ENCODE data around the gene DHRS12.
A peak's percentile ranks its signal among the peaks of the same experiment; 100 is the strongest.

DHRS12 gene

DNA sequence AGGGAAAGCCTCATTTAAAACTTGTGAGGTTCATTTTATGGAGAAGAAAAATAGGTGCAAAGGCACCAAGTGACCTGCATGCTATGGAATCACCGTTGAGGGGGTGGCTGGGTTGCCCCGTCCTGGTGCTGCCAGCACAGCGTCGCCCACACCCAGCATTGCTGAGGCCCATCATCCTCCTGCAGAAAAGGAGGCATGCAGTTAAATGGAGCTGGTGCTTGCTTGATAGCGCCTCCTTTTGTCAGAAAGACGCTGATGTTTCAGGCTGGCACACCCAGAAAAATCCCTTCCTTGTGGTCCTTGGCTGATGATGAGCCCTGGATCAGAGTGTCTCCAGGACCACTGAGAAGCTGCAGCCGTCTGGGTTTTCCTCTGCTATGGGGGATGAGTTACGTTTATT lies 36.9 kb downstream of the DHRS12 start:
- Histone ChIP-seq H3K4me3 (replicated peaks; ENCODE audit: low read depth, low read length) (no peak overlapping the region), H3K36me3 (ENCODE audit: control insufficient read depth, insufficient read depth, low read length) (no peaks in the 10 kb centered on the region; the same call in none of the 2 replicates), H3K27me3 (replicated peaks; ENCODE audit: control insufficient read depth, insufficient read depth, low read length) (no peaks in the 10 kb centered on the region)
- TF ChIP-seq, protein P1, sequence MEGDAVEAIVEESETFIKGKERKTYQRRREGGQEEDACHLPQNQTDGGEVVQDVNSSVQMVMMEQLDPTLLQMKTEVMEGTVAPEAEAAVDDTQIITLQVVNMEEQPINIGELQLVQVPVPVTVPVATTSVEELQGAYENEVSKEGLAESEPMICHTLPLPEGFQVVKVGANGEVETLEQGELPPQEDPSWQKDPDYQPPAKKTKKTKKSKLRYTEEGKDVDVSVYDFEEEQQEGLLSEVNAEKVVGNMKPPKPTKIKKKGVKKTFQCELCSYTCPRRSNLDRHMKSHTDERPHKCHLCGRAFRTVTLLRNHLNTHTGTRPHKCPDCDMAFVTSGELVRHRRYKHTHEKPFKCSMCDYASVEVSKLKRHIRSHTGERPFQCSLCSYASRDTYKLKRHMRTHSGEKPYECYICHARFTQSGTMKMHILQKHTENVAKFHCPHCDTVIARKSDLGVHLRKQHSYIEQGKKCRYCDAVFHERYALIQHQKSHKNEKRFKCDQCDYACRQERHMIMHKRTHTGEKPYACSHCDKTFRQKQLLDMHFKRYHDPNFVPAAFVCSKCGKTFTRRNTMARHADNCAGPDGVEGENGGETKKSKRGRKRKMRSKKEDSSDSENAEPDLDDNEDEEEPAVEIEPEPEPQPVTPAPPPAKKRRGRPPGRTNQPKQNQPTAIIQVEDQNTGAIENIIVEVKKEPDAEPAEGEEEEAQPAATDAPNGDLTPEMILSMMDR (IDR thresholded peaks at IDR 0.05; ENCODE audit: insufficient read depth, low read length, poor library complexity, severe bottlenecking) = peak; percentile 24
- DNase-seq (ENCODE audit: extremely low read depth, insufficient read length) = no peak

DNA sequence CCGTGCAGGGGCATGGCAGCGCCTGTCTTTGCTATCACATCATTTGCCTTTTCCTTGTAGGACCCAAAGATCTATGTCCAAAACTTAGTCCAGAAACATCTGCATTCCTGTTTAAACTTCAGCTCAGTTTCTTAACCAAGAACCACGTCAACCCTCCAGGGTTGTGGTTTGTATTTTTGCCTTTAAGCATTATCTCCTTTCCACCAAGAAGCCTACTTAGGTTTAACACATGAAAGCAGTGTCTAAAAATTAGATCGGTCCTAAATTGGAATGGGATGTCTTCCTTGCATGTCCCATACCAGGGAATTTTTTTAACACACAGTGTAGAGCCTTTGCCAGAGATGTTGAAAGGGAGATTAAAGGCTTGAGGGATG lies 38.8 kb downstream of the DHRS12 start:
- TF ChIP-seq, protein P1 (IDR thresholded peaks at IDR 0.05; ENCODE audit: insufficient read depth, low read length, poor library complexity, severe bottlenecking) = no peak

DNA sequence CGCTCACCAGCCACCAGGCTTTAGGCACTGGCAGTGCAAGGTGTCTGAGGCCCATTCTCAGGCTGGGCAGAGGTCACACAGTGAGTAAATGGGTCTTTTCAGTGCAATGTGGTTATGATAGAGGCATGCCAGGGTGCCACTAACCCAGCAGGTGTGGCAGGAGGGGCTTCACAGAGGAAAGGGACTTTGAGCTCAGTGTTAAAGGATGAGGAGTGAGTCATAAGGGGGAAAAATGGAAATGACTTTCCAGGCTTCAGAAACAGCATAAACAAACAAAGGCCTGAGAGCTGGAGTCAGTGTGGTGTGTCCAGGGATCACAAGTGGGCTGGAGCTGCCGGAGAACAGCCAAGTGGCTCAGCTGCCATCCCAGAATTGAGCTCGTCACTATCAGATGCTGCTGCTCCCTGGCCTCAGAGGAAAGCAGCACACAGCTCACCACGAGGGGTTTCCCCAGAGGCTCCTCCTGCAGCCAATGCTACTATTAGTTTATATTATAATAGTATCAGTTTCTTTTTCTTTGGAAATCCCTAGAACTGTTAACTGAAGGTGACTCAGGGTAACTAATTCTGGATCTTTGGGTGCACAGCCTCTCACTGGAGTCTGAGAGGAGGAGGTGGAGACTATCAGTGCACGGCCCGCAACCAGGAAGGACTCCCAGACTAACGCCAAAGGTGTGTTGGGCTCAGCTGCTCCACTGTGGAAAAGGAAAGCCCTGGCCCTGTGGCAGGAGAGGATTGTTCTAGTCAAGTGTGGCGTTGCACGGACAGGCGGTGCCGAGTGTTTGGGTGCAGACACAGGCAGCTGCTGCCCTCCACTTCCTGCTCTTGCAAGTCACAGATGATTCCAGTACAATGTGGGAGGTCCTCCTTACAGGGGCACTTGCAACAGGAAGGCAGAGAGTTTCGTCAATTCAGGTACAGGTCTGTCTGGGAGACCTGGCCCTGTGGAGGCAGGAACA lies 39.5 kb downstream of the DHRS12 start:
- Histone ChIP-seq H3K27me3 (replicated peaks; ENCODE audit: control insufficient read depth, insufficient read depth, low read length) (no peaks in the 10 kb centered on the region), H3K36me3 (ENCODE audit: control insufficient read depth, insufficient read depth, low read length) (no peaks in the 10 kb centered on the region; the same call in none of the 2 replicates), H3K4me3 (replicated peaks; ENCODE audit: low read depth, low read length) (peak overlapping the region; percentile 39)
- TF ChIP-seq, protein P1 (IDR thresholded peaks at IDR 0.05; ENCODE audit: insufficient read depth, low read length, poor library complexity, severe bottlenecking) = no peak
- peak; percentile 73 for DNase-seq (ENCODE audit: extremely low read depth, insufficient read length)

More for the DNA sequence above, 38.8 kb downstream of the DHRS12 start:
- DNase-seq (ENCODE audit: extremely low read depth, insufficient read length) = no peak
- Histone ChIP-seq H3K4me3 (replicated peaks; ENCODE audit: low read depth, low read length) (no peak overlapping the region; the same call in 1 of the 2 replicates), H3K27me3 (replicated peaks; ENCODE audit: control insufficient read depth, insufficient read depth, low read length) (no peaks in the 10 kb centered on the region), H3K36me3 (ENCODE audit: control insufficient read depth, insufficient read depth, low read length) (no peaks in the 10 kb centered on the region; the same call in none of the 2 replicates)

DNA sequence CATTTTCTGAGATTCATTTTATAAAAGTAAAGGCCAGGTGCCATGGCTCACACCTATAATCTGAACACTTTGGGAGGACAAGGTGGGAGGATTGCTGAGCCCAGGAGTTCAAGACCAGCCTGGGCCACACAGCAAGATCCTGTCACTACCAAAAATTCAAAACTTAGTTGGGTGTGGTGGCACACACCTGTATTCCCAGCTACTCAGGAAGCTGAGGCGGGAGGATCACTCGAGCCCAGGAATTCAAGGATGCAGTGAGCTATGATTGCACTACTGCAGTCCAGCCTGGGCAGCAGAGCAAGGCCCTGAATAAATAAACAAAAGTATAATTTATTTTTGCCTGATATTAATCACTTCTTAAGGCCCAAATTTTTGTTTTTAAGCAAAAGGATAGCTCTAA lies 40.5 kb downstream of the DHRS12 start:
- TF ChIP-seq, protein P1 (IDR thresholded peaks at IDR 0.05; ENCODE audit: insufficient read depth, low read length, poor library complexity, severe bottlenecking) = no peak
- Histone ChIP-seq H3K27me3 (replicated peaks; ENCODE audit: control insufficient read depth, insufficient read depth, low read length) (no peaks in the 10 kb centered on the region), H3K36me3 (ENCODE audit: control insufficient read depth, insufficient read depth, low read length) (no peaks in the 10 kb centered on the region; the same call in none of the 2 replicates), H3K4me3 (replicated peaks; ENCODE audit: low read depth, low read length) (no peak overlapping the region)
- no peak for DNase-seq (ENCODE audit: extremely low read depth, insufficient read length)

DNA sequence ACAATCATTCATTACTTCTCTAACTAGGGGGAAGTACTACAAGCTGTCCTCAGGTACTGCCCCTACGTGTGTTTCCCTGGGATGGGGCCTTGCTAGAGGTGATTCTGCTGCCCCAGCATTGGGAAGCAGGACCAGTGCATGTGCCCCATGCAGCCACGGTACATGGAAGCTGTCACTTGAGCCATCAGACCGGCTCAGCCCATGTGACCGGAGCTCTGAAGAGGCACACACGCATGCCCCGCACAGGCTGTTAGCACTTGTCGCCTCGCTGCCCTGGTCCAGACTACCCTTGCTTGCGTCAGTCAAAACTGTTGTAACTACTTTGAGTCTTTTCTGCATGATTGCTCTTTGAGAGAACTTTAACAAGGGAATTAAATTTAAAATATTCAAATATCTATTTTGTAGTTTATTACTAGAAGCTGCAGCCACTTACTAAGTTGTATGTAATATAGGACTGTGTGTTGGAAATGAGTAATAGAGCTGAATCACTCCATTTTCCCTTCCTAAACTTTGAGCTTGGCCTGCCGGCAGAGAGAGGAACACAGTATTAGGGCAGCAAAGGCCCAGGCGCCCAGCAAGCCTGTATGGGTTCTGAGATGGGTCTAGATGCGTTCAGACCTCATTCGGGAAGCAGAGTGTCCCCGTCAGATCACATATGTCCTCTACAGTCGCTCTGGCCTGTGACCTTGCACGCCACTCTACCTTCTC lies 42.2 kb downstream of the DHRS12 start:
- DNase-seq (ENCODE audit: extremely low read depth, insufficient read length) = no peak
- Histone ChIP-seq H3K4me3 (replicated peaks; ENCODE audit: low read depth, low read length) (no peak overlapping the region), H3K27me3 (replicated peaks; ENCODE audit: control insufficient read depth, insufficient read depth, low read length) (no peaks in the 10 kb centered on the region), H3K36me3 (ENCODE audit: control insufficient read depth, insufficient read depth, low read length) (no peaks in the 10 kb centered on the region; the same call in 1 of the 2 replicates)
- TF ChIP-seq, protein P1 (IDR thresholded peaks at IDR 0.05; ENCODE audit: insufficient read depth, low read length, poor library complexity, severe bottlenecking) = no peak
